GM12872 (cell line): ENCODE results near the gene NCOR2.

Source experiments
- TF ChIP-seq, protein P1 (sequence below): IDR thresholded peaks from 3 replicates; pipeline ENCODE4 v1.5.1; 2011; ENCODE audit warnings: low read depth, mild to moderate bottlenecking, low read length, moderate library complexity; ENCODE audit not compliant: insufficient read depth

NCOR2 gene

DNA sequence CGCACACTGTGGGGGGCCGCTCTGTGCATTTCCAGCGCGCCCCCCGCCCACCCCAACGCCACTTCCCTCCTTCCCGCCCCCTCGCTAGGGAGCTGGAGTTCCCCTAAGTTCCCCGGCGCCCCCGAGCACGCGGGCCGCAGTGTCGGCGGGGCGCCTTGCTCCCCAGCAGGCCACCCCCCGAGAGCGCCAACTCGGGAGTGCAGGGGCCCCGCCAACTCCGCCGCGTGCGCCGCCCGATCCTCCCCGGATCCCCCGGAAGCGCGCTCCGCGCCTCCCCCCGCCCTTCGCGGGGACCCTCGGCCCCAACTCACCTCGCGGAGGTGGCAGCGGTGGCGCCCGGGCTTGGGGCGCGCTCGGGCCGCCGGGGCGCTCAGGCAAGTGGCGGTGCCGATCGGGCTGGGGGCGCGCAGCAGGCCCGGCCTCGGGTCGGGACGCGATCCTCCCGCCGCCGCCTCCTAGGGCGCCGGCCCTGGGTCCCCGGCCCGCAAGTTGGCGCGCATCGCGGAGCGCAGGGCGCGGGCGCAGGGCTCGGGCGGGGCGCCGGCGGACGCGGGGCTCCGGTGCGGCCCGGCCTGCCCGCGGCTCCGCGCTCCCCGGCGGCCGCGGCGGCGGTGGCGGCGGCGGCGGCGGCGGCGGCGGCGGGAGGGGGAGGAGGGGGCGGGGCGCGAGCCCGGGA is at the start of gene NCOR2:
Gene NCOR2 (minus strand): TSS at position 616 of the 676 bp plus-strand sequence. CDS start 72,361 bp downstream, outside the sequence.
- TF ChIP-seq, protein P1, sequence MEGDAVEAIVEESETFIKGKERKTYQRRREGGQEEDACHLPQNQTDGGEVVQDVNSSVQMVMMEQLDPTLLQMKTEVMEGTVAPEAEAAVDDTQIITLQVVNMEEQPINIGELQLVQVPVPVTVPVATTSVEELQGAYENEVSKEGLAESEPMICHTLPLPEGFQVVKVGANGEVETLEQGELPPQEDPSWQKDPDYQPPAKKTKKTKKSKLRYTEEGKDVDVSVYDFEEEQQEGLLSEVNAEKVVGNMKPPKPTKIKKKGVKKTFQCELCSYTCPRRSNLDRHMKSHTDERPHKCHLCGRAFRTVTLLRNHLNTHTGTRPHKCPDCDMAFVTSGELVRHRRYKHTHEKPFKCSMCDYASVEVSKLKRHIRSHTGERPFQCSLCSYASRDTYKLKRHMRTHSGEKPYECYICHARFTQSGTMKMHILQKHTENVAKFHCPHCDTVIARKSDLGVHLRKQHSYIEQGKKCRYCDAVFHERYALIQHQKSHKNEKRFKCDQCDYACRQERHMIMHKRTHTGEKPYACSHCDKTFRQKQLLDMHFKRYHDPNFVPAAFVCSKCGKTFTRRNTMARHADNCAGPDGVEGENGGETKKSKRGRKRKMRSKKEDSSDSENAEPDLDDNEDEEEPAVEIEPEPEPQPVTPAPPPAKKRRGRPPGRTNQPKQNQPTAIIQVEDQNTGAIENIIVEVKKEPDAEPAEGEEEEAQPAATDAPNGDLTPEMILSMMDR: no peak

DNA sequence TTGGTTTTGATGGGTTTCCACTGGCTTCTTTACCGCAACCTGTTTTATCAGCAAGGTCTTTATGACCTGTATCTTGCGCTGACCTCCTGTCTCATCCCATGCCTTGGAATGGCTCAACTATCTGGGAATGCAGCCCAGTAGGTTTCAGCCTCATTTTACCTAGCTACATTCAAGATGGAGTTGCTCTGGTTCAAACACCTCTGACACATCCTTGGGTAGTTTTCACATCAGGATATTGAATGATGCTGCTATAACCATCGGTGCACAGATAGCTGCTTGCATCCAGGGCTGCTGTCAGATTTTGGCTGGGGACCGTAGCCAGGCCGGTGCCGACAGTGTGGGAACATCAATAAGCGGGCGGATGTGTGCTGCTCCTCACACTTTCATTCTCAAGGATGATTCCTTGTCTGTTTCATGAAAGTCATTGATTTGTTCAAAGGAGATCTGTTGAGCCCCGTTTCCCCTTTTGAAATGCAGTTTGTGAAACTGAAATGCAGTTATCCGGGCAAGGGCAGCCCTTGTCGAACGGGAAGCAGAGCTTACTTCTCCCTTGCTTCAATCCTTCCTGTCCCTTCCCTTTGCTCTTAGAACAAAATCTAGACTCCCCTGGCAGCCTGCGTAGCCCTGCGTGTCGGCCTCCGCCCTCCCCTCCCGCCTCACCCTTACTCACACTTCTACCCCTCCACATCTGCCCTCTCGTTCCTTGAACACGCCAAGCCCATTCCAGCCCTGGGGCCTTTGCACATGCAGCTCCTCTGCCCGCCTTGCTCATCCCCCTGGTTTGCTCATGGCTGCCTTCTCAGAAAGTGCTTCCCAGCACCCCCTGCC is 49.2 kb upstream of the NCOR2 start:
- TF ChIP-seq, protein P1: no peak

DNA sequence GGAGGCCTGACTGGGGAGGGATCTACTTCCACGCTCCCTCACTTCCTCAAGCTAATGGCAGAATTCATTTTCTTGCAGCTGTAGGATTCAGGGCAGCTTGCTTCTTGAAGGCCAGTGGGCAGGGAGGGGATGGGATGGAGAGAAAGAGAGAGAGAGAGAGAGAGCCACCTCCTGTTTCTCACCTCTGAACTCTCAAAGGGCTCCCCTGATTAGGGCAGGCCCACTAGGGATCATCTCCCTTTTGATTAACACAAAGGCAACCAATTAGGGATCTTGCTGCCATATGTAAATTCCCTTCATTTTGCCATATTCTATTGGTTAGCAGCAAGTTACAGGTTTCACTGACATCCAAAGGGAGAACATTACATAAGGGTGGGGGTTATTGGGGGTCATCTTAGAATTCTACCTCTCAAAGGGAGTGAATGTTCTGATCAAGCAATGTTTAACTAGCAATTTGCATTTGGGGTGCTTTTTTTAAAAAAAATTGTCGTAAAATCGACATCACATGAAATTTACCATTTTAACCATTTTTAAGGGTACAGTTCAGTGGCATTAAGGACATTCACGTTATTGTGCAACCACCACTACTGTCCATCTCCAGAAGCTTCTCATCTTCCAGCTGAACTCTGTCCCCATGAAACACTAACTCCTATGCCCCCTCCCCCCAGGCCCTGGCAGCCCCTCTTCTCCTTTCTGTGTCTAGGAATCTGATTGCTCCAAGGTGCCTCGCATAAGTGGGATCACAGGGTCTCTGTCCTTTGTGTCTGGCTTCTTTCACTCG is 47.3 kb upstream of the NCOR2 start:
- TF ChIP-seq, protein P1: no peak

DNA sequence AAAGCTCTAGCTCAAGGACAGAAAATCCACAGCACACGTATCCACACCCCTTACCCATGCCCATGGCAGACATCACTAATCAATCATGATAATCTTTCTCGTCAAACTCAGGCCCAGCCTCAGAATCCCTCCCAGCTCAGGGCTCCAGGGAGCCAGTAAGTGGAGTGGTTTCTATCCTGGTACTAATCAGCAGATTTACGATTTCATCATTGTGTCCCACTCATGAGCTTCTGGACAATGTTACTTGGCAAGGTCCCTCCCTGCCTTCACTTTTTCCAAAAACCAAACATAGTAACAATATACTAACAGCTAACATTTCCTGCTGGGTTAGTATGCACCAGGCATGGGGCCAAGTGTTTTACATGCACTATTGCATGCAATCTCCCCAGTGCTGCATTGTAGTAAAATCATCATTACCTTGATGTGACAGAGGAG is 45.8 kb upstream of the NCOR2 start:
- TF ChIP-seq, protein P1: no peak

DNA sequence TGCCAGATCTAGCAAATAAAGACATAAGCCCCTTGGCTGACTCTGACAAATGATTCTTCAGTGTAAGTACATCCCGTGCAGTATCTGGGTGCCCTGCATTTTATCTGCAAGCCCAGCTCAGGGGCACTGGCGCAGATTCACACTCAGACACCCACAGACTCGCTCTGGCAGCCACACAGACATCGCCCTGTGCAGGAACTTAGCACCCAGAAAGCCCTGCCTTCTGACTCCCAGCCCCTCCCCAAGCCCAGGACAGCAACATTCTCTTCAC is 44.9 kb upstream of the NCOR2 start:
- TF ChIP-seq, protein P1: no peak

DNA sequence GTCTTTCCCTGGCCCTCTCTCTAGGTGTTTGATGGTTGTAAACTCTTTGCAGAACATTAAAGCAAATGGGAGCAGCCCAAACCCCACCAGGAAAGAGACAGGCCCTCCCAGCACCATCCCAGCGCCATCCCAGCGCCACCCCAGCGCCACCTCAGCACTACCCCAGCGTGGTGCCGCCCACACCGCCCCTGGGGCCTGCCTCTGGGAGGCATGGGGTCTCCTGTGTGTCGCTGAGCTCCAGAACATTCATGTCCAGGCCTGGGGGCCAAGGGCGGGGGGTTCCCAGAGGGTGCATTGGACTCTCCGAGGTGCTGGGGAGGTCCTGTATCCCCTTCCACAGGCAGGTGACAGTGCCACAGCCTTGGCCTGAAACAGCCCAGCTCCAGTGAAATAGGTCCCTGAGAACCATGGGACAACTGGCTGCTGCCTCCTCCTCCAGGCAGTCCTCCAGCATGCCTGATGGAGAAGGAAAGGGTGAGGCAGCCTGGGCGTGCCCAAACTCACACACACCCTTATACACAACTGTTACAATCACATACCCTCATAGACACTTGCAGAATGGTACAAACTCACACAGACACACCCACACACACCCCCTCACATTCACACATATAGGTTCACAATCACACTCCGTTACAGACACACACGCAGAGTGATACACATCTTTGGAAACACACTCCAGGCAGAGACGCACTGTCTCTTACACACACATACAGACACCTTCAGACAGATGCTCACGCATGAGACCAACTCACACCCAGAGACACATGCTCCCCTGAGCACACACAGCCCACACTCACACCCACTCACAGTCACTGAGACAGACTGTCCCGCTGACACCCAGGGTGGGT is 44.4 kb upstream of the NCOR2 start:
- TF ChIP-seq, protein P1: no peak
